ENCODE data around the gene COL26A1.

Gene COL26A1

DNA sequence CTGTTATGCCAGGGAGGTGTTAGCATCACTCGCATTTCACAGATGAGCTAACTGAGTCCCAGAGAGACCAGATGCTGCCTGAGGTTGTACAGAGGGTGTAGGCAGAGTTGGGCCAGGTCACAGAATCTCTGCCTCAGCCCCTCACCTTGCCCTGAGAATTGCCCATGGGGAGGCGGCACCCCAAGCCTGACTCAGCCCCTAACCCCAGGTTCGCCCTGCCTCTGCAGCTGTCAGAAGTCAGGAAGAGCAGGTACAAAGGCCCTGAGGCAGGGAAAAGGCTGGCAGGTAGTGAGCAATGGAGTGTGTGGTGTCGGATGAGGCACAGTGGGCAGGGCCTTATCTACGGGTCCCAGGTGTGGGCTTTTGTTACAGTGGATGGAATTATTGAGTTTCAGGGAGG is 187.1 kb downstream of the COL26A1 start:
- H3K27me3 ChIP-seq (ENCODE audit: insufficient read depth, poor library complexity, severe bottlenecking) = no peaks in the 10 kb centered on the region
- H3K4me3 ChIP-seq (replicated peaks; ENCODE audit: insufficient read depth, low read length) = no peak overlapping the region
- H3K27ac ChIP-seq (replicated peaks) = no peak overlapping the region
- TF ChIP-seq, protein P1, sequence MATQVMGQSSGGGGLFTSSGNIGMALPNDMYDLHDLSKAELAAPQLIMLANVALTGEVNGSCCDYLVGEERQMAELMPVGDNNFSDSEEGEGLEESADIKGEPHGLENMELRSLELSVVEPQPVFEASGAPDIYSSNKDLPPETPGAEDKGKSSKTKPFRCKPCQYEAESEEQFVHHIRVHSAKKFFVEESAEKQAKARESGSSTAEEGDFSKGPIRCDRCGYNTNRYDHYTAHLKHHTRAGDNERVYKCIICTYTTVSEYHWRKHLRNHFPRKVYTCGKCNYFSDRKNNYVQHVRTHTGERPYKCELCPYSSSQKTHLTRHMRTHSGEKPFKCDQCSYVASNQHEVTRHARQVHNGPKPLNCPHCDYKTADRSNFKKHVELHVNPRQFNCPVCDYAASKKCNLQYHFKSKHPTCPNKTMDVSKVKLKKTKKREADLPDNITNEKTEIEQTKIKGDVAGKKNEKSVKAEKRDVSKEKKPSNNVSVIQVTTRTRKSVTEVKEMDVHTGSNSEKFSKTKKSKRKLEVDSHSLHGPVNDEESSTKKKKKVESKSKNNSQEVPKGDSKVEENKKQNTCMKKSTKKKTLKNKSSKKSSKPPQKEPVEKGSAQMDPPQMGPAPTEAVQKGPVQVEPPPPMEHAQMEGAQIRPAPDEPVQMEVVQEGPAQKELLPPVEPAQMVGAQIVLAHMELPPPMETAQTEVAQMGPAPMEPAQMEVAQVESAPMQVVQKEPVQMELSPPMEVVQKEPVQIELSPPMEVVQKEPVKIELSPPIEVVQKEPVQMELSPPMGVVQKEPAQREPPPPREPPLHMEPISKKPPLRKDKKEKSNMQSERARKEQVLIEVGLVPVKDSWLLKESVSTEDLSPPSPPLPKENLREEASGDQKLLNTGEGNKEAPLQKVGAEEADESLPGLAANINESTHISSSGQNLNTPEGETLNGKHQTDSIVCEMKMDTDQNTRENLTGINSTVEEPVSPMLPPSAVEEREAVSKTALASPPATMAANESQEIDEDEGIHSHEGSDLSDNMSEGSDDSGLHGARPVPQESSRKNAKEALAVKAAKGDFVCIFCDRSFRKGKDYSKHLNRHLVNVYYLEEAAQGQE (IDR thresholded peaks at IDR 0.05; ENCODE audit: insufficient replicate concordance, low read depth) = no peak
- no peak for TF ChIP-seq GABPA (IDR thresholded peaks at IDR 0.05; ENCODE audit: low read depth)
- no peak for TF ChIP-seq SPI1 (IDR thresholded peaks at IDR 0.05; ENCODE audit: borderline replicate concordance, low read depth)
- TF ChIP-seq POLR2AphosphoS5 (IDR thresholded peaks at IDR 0.05; ENCODE audit: low read depth) = no peak
- TF ChIP-seq, protein P2, sequence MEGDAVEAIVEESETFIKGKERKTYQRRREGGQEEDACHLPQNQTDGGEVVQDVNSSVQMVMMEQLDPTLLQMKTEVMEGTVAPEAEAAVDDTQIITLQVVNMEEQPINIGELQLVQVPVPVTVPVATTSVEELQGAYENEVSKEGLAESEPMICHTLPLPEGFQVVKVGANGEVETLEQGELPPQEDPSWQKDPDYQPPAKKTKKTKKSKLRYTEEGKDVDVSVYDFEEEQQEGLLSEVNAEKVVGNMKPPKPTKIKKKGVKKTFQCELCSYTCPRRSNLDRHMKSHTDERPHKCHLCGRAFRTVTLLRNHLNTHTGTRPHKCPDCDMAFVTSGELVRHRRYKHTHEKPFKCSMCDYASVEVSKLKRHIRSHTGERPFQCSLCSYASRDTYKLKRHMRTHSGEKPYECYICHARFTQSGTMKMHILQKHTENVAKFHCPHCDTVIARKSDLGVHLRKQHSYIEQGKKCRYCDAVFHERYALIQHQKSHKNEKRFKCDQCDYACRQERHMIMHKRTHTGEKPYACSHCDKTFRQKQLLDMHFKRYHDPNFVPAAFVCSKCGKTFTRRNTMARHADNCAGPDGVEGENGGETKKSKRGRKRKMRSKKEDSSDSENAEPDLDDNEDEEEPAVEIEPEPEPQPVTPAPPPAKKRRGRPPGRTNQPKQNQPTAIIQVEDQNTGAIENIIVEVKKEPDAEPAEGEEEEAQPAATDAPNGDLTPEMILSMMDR (IDR thresholded peaks at IDR 0.05; ENCODE audit: insufficient read depth, low read length) = no peak
- no peak for DNase-seq (ENCODE audit: low read depth in 1 of 2, low spot score in 1 of 2)

GRCh38 chr7:101550641-101551541 is 188.2 kb downstream of the COL26A1 start:
- no peak for DNase-seq (ENCODE audit: low read depth in 1 of 2, low spot score in 1 of 2)
- Histone ChIP-seq H3K4me3 (replicated peaks; ENCODE audit: insufficient read depth, low read length) (no peak overlapping the region), H3K27me3 (ENCODE audit: insufficient read depth, poor library complexity, severe bottlenecking) (no peaks in the 10 kb centered on the region), H3K27ac (replicated peaks) (no peak overlapping the region)
- TF ChIP-seq, protein P2 (IDR thresholded peaks at IDR 0.05; ENCODE audit: insufficient read depth, low read length) = no peak
- TF ChIP-seq SPI1 (IDR thresholded peaks at IDR 0.05; ENCODE audit: borderline replicate concordance, low read depth) (no peak), POLR2AphosphoS5 (IDR thresholded peaks at IDR 0.05; ENCODE audit: low read depth) (no peak), GABPA (IDR thresholded peaks at IDR 0.05; ENCODE audit: low read depth) (no peak)
- TF ChIP-seq, protein P1 (IDR thresholded peaks at IDR 0.05; ENCODE audit: insufficient replicate concordance, low read depth) = no peak

DNA sequence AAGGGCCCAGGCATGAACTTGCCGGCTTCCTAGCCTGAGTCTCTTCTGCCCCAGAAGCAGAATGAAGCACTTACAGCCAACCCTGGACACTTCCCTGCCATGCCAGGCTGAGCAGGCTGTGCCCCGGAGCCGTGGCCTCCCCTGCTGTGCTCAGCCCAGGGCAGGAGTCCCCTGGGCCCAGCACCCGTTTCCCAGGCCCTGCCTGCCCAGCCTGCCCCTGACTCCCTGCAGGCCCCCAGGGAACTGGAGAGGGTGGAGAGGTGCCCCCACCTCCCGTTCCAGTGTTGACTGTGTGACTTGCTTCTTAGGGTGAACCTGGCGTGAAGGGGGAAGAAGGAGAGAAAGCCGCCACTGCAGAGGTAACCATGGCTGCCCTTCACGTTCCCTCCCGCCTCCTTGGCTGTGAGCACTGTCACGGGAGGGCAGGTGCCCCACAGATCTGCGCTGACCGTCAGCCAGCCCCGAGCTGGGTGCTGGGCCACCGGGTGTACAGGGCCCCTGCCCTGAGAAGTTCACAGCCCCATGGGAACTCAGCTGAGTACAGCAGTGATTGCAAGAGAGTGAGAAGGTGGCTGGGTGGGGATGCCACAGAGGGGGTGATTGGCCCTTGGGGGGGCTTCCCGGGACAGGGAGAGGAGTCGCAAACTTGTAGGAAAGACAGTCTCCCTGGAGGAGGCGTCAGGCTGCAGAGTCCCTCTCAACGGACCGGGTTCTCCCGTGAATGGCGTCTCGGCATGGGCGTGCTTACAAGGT is 190.5 kb downstream of the COL26A1 start:
- no peak overlapping the region for H3K4me3 ChIP-seq (replicated peaks; ENCODE audit: insufficient read depth, low read length)

More for the DNA sequence above, 190.5 kb downstream of the COL26A1 start:
- Histone ChIP-seq H3K27ac (replicated peaks) (no peak overlapping the region), H3K27me3 (ENCODE audit: insufficient read depth, poor library complexity, severe bottlenecking) (no peaks in the 10 kb centered on the region)
- TF ChIP-seq SPI1 (IDR thresholded peaks at IDR 0.05; ENCODE audit: borderline replicate concordance, low read depth) (no peak), GABPA (IDR thresholded peaks at IDR 0.05; ENCODE audit: low read depth) (no peak), POLR2AphosphoS5 (IDR thresholded peaks at IDR 0.05; ENCODE audit: low read depth) (no peak)
- TF ChIP-seq, protein P1 (IDR thresholded peaks at IDR 0.05; ENCODE audit: insufficient replicate concordance, low read depth) = no peak
- TF ChIP-seq, protein P2 (IDR thresholded peaks at IDR 0.05; ENCODE audit: insufficient read depth, low read length) = no peak
- no peak for DNase-seq (ENCODE audit: low read depth in 1 of 2, low spot score in 1 of 2)
